Measurements from ENCODE around the gene SNAPC1.

The SNAPC1 gene

GRCh38 chr14:61841145-61841544 is 78.9 kb downstream of the SNAPC1 start:
- Histone ChIP-seq H3K9me3 (ENCODE audit: control insufficient read depth in 2 of 2, low read length in 2 of 2) (no peaks in the 10 kb centered on the region), H3K27me3 (ENCODE audit: control insufficient read depth in 1 of 2, insufficient read depth in 2 of 2, low read length in 2 of 2) (peaks cover 0 to 4% of the 10 kb centered on the region in 2 donors), H3K36me3 (ENCODE audit: control insufficient read depth in 2 of 2, insufficient read depth in 2 of 2, low read length in 2 of 2) (no peaks in the 10 kb centered on the region), H3K27ac (ENCODE audit: low read length) (no peak overlapping the region), H3K9ac (ENCODE audit: low read length in 2 of 2) (no peak overlapping the region), H3K4me3 (ENCODE audit: low read length in 2 of 2) (no peak overlapping the region), H3K4me1 (ENCODE audit: control insufficient read depth, insufficient read depth, low read length) (no peaks in the 10 kb centered on the region)

All from stomach smooth muscle (tissue), 2 donors.